HPDE6-E6E7 (cell line): ENCODE results near the gene LLGL1.

Experiments used
- DNase-seq: peaks from one replicate; pipeline ENCODE4 v3.0.0; 2011; ENCODE audit warnings: missing footprints; ENCODE audit errors: extremely low spot score

LLGL1 gene

DNA sequence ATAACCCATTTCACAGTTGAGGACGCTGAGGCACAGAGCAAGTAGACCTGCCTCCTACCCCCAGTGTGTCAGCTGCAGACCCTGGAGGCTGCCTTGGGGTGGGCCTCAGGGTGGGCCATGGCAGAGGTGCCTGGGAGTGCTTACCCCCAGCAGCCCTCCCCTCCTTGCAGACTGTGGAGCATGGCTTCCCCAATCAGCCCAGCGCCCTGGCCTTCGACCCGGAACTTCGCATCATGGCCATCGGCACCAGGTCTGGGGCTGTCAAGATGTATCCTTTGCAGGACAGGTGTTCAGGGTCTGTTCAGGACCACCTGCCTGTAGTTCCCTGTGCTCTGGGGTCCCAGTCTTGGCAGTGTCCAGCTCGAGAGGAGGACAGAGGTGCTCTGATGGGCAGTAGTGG is 4.3 kb downstream of the LLGL1 start:
- DNase-seq = no peak

DNA sequence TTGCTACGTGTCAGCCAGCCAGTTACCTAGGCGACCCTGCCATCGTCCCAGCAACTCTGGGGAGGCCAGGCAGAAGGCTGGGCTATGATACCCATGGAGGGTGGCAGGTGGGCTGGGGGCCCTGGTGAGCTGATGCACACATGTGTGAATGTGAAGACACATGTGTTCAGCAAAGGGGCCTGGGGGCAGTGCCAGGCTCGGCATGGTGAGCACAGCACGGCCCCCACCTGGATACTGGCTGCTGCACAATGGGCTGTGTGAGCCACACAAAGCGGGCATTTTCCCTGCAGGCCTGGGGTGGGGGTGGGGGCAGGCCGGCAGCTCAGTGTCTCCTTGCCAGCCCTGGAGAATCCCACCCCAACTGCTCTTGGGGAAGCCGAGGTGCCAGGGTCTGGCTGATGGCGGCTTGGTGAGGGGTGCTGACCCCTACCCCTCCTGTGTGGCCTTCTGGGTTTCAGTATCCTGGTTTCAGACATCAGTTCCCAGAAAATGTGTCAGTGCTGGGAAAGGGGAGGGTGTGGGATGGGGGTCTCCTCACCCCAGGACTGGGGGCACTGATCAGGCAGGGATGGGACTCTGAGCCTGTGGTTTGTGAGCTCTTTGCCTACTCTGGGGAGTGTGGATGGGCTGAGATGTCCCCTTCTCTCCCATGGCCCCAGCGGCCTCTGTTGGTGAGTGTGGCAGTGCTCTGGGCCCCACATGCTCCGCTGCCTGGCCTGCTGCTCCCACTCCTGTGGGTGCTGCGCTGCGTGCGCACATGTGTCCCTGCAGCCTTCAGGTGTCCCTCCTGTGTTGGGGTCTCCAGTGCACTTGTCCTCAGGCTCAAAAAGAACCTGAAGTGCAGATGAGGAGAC is 5.1 kb downstream of the LLGL1 start:
- no peak for DNase-seq

DNA sequence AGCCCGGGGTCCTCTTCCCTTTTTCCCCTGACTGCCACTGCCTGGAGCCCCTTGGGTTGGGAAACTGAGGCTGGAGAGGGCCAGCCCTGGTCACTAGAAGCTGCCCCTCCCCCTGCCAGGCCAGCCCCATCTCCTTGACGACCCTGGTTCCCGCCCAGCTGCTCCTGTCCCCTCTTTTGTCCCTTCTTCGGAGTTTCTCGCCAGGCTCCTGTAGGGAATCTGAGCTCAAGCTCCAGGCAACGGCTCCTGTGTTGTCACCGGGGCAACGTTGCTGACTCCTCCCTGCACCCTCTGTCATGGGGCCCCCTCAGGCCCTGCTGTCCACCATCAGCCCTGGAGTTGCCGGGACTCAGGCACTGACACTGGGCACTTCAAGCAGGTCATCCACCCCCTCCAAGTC is 5.7 kb downstream of the LLGL1 start:
- no peak for DNase-seq

DNA sequence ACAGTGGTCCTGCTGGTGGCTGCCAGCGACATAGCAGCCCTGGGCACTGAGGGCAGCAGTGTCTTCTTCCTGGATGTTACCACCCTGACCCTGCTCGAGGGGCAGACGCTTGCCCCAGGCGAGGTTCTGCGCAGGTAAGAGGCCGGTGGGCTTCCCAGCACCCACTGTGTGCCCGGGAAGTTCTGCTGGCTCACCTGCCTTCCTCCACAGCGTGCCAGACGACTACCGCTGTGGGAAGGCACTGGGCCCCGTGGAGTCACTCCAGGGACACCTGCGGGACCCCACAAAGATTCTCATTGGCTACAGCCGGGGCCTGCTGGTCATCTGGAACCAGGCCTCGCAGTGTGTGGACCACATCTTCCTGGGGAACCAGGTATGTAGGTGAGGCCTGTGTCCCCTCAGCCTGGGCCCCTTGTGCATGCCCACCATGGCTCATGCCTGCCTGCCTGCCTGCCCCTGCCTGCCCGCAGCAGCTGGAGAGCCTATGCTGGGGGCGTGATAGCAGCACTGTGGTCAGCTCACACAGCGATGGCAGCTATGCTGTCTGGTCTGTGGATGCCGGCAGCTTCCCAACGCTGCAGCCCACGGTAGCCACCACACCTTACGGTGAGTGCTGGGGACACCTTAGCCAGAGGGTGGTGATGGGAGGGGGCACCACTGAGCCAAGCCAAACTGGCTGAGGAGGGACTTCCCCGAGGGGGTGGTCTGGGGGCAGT is 8.5 kb downstream of the LLGL1 start:
- no peak for DNase-seq

DNA sequence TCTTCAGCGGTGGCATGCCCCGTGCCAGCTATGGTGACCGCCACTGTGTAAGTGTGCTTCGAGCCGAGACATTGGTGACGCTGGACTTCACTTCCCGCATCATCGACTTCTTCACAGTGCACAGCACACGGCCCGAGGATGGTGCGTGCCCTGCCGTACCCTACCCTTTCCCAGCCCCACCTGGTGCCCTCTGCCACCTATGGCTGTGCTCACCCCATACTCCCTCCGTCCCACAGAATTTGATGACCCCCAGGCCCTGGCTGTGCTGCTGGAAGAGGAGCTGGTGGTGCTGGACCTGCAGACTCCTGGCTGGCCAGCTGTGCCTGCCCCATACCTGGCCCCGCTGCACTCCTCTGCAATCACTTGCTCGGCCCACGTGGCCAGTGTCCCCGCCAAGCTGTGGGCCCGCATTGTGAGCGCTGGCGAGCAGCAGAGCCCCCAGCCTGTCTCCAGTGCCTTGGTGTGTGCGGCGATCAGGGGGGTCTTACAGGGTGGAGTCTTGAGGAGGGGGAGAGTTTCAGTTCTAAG is 9.5 kb downstream of the LLGL1 start:
- no peak for DNase-seq

DNA sequence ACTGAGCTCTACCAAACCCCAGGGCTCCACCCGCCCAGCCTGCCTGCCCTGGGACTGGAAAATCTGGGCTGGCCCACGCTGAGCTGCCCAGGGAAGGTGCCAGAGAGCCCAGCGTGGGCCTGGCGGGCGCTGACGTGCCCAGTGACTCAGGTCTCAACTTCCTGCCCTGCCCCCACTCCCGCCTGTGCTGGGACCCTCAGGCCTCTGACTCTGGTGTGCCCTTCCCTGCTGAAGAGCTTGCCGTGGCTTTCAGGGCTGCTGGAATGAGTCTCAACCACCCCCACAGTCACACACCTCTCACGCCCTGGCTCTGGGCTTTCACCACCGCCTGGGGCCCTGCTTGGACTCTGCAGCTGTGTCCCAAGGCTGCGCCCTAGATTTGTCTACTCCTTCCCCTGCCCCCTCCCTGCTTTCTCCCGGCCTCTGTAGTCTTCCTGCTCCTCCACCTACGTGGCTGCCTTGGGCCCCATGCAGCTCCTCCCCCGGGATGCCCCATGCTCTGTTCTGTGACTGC is 10.4 kb downstream of the LLGL1 start:
- DNase-seq = peak; percentile 89

DNA sequence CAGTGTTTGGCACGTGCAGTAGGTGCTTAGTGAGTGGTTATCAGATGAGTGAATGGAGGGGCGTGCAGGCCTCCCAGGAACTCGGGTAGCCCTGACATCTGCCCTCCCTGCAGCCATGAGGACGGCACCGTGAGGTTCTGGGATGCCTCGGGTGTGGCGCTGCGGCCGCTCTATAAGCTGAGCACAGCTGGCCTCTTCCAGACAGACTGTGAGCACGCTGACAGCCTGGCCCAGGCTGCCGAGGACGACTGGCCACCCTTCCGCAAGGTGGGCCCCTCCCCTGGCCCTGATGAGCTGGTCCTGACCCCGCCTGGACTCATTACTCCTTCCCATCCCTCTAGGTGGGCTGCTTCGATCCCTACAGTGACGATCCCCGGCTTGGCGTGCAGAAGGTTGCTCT is 11.1 kb downstream of the LLGL1 start:
- no peak for DNase-seq

DNA sequence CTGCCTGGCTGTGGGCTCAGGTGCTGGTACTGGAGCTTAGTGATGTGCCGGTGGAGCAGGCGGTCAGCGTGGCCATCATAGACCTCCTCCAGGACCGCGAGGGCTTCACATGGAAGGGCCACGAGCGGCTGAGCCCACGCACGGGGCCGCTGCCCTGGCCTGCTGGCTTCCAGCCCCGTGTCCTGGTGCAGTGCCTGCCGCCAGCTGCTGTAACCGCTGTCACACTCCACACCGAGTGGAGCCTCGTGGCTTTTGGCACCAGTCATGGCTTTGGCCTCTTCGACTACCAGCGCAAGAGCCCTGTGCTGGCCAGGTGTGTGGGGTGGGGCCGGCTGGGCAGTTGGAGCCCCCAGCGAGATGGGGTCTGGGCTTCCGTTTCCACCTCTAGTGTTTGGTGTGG is 12.0 kb downstream of the LLGL1 start:
- DNase-seq = no peak

DNA sequence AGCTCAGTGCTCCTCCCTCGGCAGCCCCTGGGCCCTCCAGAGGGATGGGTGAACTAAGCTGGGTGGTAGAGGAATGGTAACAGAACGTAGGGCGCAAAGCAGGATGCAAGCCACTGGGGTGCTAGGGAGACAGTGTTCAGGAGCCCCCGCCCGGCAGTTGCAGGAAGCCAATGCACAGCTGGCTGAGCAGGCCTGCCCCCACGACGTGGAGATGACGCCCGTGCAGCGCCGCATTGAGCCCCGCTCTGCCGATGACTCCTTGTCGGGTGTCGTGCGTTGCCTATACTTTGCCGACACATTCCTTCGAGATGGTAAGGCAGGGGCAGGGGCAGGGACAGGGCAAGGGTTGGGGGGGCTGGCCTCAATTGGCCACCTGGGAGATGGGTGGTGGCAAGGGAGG is 12.9 kb downstream of the LLGL1 start:
- no peak for DNase-seq

DNA sequence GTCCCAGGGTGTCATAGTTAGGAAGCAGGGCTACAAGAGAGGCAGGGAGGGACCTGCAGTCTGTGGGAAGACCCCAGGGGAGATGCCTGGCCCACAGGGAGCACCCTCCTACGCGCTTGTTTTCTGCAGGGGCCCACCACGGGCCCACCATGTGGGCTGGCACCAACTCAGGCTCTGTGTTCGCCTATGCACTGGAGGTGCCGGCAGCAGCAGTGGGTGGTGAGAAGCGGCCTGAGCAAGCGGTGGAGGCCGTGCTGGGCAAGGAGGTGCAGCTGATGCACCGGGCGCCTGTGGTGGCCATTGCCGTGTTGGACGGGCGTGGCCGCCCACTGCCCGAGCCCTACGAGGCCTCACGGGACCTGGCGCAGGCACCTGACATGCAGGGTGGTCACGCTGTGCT is 15.0 kb downstream of the LLGL1 start:
- DNase-seq = no peak

DNA sequence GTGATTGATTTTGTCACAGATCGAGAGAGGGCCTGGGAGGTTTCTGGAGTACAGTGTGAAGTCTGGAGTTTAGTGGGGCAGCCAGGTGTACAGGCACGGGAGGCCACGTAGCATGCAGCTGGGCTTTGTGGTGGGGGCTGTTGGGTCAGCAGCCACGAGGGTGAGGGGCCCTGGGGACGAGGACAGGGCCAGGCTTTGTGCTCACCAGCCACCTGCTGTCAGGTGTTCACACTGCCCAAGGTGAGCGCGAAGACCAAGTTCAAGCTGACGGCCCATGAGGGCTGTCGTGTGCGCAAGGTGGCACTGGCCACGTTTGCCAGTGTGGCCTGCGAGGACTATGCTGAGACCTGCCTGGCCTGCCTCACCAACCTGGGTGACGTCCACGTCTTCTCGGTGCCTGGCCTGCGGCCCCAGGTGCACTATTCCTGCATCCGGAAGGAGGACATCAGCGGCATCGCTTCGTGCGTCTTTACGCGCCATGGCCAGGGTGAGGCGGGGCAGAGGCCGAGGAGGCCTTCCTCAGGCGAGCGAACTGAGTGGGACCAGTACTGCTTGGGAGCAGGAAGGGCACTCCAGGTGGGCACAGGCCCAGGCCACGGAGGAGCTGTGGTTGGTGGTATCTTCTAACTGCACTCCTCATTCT is 15.9 kb downstream of the LLGL1 start:
- DNase-seq = no peak

DNA sequence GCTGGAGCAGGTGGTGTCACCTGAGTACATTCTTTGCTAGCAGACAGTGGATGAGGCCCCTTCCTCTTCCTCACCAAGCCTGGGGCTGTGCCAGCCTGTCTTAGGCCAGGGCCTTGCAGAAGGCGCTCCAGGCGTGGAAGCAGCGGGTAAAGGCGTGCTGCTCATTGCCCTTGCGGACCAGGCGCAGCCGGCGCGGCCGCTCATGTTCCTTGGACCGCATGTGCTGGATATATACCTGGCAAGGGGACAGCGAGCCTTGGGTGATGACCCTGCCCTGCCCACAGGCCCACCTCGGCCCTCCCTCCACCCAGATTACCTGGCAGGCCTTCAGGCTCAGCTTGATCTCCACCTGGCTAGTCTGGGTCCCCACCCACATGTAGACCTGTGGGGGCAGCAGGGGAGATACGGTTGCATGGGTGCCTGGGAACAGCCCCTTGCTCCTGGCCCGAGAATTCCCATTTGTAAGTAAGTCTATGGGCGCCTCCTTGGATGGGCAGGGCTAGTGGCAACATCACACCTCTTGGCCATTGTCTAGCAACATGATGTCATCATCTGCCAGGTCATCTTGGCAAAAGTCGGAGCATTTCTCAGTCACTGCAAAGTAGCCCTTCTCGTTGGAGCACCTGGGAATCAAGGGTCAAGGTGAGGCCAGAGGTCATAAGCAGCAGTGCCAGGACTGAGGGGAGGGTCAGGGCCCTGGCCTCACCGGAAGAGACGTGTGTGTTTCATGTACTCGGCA is 19.8 kb downstream of the LLGL1 start:
- DNase-seq = no peak

DNA sequence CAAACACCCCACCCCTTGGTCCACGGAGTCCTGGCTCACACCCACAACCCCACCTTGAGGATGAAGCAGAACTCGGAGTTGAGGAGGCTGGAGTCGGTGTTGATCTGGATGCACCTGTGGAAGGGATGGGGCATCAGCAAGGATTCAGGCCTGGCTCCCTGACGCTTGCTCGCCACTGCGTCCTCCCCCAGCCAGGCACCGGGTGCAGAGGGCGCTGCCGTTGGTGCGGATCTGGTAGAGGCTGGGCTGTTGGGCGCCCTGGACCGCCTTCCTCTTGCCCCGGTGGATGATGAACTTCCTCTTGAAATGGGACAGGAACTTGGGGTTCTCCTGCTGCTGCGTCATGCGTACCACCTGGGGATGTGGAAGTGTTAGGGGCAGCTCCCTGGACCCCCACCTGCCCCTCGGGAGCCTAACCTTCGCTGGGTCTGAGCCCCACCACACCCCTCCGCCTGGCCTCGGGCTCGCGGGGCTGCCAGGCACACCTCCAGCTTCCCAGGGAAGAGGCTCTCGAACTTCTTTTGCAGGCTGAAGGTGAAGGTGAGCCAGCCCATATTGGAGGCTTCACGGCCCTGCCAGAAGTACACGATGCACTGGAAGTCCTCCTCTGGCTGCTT is 20.8 kb downstream of the LLGL1 start:
- no peak for DNase-seq

DNA sequence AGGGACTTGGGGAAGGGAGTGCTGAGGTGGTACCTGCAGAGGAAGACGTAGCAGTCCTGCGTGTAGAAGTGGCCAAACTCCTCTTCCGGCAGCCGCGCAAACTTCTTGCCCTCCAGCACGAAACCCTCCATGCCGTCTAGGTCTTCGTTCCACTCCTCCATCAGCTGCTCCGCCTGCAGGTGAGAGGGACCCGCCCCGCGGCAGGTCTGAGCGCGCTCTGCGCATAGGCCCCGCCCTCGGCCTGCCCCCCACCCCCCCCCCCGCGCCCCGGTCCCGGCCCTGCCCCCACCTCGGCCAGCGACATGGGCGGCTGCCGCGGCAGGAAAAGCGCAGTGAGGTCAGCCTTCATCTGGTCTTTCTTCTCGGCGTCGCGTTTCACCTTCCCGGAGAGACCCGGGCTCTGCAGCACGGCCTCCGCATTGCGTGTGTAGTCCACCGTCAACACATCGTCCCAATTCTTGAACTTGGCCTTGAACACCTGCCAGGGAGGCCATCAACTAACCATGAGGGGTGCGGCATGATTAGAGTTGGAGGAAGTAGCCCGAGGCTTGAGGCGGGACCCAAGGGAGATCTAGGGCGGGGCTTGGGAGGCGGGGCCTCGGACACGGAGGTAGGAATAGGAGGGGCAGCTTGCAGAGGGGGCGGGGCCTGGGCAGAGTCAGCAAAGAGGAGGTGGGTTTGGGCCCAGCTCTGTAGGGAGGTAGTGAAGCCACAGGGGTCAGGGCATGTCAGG is 21.6 kb downstream of the LLGL1 start:
- peak; percentile 89 for DNase-seq

DNA sequence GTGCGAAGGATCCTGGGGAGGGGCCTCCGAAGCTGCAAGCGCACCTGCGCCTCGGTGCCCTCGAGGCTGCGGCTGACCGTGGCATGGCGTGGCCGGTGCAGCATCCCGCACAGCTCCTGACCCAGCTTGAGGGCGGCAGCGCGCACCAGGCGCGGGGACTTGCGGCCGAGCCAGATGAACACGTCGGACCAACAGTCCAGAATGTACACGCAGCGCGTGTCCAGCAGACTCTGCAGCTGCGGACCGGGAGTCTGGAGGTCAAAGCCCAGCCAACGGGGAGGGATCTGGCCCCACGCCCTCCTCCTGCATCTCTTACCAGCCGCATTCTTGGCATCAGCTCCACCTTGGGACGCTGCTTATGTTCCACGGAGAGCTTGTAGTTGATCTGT is 22.2 kb downstream of the LLGL1 start:
- no peak for DNase-seq

DNA sequence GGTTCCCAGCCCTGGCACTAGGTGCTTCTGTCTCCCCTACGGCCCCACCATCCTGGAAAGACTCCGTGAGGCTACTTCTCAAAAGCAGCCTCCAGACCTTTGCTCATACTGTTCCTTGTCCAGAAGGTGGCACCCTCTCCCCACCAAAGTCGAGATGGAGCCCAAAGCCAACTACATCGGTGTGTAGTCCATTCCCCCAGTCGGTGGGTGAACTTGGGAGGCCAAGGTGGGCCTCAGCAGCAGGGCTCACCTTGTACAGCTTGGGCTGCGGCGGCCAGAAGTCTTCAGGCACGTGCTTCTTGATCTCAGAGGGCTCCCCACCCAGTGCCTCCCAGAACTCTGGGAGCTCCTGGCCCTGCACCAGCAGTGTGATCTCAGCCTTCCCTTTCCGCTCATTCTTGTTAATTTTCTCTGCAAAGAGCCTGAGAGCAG is 22.9 kb downstream of the LLGL1 start:
- peak; percentile 76 for DNase-seq

DNA sequence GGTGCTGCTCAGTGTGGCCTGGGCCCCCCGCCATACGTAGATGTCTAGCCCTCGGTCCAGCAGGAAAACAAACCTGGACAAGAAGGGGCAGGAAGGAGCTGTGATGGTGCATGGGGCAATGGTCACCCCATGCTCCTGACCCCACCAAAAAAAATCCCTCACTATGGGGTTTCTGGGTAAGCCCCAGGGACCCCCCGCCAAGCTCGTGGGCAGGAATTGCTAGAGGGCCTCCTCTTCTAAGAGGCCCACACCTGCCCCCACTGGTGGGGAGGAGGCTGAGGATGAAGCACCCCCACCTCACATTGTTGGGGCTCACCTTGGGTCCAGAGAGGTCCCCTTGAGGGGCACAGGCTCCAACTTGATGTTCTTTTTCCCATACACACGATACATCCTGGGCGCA is 23.4 kb downstream of the LLGL1 start:
- DNase-seq = no peak

DNA sequence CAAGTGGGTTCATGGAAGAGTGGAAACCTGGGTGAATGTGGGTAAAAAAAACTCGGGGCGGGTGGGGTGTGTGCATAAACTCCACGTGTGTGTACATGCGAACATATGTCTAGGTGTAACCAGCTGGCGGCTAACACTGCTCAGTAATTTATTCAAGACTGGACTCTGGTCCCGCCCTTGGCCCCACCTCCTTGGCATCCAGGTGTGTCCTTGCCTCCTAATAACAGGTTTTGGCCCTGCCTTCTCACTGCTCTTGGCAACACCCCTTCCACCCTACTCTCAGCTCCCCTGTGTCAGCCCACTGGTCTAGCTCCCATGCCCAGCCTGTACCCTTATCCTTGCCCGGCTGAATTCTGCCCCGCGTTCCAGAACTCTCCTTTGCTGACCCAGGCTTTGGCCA is 24.8 kb downstream of the LLGL1 start:
- no peak for DNase-seq

DNA sequence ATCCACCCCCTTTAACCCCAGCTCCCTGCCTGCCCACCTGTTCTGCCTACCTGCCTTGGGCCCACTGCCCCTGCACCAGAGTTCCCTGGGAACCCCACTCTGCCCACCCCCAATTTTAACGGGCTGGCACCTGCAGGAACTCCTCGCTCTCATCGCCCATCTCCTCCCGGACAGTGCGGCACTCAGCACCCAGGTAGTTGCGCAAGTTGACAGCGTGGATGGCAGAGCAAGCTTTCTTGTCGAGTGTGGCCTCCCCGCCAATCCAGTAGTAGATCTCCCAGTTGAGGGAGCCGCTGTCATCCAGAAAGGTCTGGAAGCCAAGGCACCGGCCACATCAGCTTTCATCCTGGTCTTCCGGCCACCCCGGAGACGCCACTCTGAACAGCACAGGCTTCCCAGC is 25.3 kb downstream of the LLGL1 start:
- DNase-seq = no peak

DNA sequence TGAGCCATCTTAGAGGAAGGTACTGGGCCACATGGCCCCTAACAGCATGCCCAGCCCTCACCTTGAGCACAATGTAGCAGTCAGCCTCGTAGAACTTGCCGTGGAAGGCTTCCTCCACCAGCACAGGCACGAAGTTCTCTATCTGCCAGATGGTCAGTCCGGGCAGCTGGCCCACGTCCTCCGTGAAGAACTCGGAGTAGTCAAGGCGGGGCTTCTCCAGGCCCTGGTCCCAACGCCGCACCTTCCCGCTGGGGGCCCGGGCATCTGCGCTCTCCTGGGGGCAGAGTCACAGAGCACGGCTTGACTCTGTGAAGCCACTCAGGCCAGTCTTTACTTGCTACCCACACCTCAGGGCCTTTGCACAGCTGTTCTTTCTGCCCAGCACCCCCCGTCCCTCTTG is 25.8 kb downstream of the LLGL1 start:
- DNase-seq = no peak

DNA sequence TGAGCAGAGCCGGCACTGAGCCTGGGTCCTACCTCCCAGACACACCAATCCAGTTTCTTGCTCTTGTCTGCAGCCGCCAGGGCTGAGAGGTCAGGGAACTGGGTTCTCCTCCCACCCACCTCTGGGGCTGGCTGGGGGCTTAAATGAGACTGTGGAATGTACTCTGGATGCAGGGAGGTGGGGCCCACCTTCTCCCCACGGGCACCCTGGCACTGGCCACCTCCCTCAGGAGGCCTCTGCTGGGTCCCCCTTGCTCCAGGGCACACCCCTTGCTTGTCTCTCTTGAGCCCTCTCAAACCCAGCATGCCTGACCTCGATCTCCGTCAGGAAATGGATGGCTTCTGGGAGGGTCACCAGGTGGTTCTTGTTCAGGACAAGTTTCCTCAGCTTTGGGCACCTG is 26.7 kb downstream of the LLGL1 start:
- no peak for DNase-seq
